Right lobe of liver (tissue), 4 donors: ENCODE results near the gene MAB21L2.
"Not testable (repeated sequence)": the region's sequence is repeated elsewhere in the genome, so short reads cannot be mapped to it uniquely, and the experiment has no call there.

Experiments used
- POLR2A ChIP-seq: fragments of 450-650 bp; IDR thresholded peaks from one replicate; pipeline ENCODE4 v1.6.1; 2017; ENCODE audit warnings: antibody characterized with exemption, mild to moderate bottlenecking
- TF ChIP-seq, protein P1 (sequence below), 4 donors: fragments of 200-600 bp in 3 of 4; fragments of 450-650 bp in 1 of 4; IDR thresholded peaks; one replicate each; pipeline versions ENCODE4 v1.5.1 to v1.8.0; 2016 to 2022; ENCODE audit warnings: antibody characterized with exemption in 4 of 4, mild to moderate bottlenecking in 2 of 4
- donor health status: DM: no; HTN: no; CAD: no.
- donor health status: DM: no; HTN: no; CAD: no.
- donor health status: DM: no; HTN: yes; CAD: no.

- TF ChIP-seq, protein P1, sequence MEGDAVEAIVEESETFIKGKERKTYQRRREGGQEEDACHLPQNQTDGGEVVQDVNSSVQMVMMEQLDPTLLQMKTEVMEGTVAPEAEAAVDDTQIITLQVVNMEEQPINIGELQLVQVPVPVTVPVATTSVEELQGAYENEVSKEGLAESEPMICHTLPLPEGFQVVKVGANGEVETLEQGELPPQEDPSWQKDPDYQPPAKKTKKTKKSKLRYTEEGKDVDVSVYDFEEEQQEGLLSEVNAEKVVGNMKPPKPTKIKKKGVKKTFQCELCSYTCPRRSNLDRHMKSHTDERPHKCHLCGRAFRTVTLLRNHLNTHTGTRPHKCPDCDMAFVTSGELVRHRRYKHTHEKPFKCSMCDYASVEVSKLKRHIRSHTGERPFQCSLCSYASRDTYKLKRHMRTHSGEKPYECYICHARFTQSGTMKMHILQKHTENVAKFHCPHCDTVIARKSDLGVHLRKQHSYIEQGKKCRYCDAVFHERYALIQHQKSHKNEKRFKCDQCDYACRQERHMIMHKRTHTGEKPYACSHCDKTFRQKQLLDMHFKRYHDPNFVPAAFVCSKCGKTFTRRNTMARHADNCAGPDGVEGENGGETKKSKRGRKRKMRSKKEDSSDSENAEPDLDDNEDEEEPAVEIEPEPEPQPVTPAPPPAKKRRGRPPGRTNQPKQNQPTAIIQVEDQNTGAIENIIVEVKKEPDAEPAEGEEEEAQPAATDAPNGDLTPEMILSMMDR (IDR thresholded peaks at IDR 0.05), result not testable (repeated sequence)
- TF ChIP-seq POLR2A, result not testable (repeated sequence)
Measured at GRCh38 chr4:150537911-150538310, 44.0 kb upstream of the MAB21L2 start.
